ENCODE results near the gene MBNL2. TPM values are rescaled to one million over a fixed set of nuclear protein-coding genes. Genes with fewer than 3 reads are reported as not detected.

MBNL2 gene
- total and polyA plus RNA-seq, 10 of the 15 experiments (the other 5 are each of a cell fraction or from before 2014, with no cell fraction given) = 1.6 to 9.7 (median 6.7) TPM

GRCh38 chr13:97346561-97347254 is 124.6 kb downstream of the MBNL2 start (continued):
- no peak for TF ChIP-seq SUZ12 (IDR thresholded peaks at IDR 0.05; ENCODE audit: unreplicated experiment)
- TF ChIP-seq KDM1A (IDR thresholded peaks at IDR 0.05; ENCODE audit: borderline replicate concordance) = no peak
- no peak for TF ChIP-seq SUPT20H (IDR thresholded peaks at IDR 0.05; ENCODE audit: borderline replicate concordance, control insufficient read depth, low read depth, low read length)
- TF ChIP-seq MEF2B (IDR thresholded peaks at IDR 0.05; ENCODE audit: partially characterized antibody, poor library complexity, severe bottlenecking) = no peak
- no peak for TF ChIP-seq MYC (IDR thresholded peaks at IDR 0.05; ENCODE audit: insufficient read depth, insufficient read length, insufficient replicate concordance, low read length, severe bottlenecking)
- no peak for TF ChIP-seq BACH1 (IDR thresholded peaks at IDR 0.05; ENCODE audit: borderline replicate concordance)
- TF ChIP-seq, protein P1, sequence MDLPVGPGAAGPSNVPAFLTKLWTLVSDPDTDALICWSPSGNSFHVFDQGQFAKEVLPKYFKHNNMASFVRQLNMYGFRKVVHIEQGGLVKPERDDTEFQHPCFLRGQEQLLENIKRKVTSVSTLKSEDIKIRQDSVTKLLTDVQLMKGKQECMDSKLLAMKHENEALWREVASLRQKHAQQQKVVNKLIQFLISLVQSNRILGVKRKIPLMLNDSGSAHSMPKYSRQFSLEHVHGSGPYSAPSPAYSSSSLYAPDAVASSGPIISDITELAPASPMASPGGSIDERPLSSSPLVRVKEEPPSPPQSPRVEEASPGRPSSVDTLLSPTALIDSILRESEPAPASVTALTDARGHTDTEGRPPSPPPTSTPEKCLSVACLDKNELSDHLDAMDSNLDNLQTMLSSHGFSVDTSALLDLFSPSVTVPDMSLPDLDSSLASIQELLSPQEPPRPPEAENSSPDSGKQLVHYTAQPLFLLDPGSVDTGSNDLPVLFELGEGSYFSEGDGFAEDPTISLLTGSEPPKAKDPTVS (IDR thresholded peaks at IDR 0.05; ENCODE audit: low read depth, low read length) = no peak
- no peak for TF ChIP-seq SREBF2 (IDR thresholded peaks at IDR 0.05; ENCODE audit: low read length)
- TF ChIP-seq, protein P2, sequence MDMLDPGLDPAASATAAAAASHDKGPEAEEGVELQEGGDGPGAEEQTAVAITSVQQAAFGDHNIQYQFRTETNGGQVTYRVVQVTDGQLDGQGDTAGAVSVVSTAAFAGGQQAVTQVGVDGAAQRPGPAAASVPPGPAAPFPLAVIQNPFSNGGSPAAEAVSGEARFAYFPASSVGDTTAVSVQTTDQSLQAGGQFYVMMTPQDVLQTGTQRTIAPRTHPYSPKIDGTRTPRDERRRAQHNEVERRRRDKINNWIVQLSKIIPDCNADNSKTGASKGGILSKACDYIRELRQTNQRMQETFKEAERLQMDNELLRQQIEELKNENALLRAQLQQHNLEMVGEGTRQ (IDR thresholded peaks at IDR 0.05; ENCODE audit: borderline replicate concordance, low read depth, low read length) = no peak
- no peak for TF ChIP-seq YBX1 (IDR thresholded peaks at IDR 0.05)

All from GM12878 (cell line).